C4-2B (cell line): Measurements from ENCODE around the gene TMED7.

Experiments used
- ZFX ChIP-seq: fragments of 450-650 bp; IDR thresholded peaks from 2 replicates; pipeline ENCODE4 v1.6.1; 2017
- TF ChIP-seq, protein P1 (sequence below): fragments of 450-650 bp; conservative IDR thresholded peaks from 2 replicates; pipeline ENCODE4 v1.5.1; 2017; ENCODE audit warnings: mild to moderate bottlenecking

DNA sequence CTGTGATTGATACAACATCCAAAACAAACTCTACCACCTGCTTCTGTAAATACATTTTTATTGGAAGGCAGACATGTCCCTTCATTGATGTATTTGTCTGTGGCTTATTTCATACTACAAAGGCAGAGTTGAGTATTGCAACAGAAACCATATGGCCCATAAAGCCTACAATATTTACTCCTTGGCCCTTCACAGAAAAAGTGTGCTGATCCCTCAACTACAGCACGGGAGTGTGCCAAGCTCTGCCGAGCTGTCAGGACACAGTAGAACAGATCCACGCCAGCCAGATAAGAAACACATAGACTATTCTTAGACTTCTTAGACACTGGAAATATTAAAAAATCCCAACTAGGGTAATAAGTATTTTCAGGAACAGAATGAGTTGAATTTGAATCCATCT, 36.8 kb downstream of the TMED7 start:
- TF ChIP-seq, protein P1, sequence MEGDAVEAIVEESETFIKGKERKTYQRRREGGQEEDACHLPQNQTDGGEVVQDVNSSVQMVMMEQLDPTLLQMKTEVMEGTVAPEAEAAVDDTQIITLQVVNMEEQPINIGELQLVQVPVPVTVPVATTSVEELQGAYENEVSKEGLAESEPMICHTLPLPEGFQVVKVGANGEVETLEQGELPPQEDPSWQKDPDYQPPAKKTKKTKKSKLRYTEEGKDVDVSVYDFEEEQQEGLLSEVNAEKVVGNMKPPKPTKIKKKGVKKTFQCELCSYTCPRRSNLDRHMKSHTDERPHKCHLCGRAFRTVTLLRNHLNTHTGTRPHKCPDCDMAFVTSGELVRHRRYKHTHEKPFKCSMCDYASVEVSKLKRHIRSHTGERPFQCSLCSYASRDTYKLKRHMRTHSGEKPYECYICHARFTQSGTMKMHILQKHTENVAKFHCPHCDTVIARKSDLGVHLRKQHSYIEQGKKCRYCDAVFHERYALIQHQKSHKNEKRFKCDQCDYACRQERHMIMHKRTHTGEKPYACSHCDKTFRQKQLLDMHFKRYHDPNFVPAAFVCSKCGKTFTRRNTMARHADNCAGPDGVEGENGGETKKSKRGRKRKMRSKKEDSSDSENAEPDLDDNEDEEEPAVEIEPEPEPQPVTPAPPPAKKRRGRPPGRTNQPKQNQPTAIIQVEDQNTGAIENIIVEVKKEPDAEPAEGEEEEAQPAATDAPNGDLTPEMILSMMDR, result no peak
- no peak for TF ChIP-seq ZFX
